Measurements from ENCODE around the gene PUS1. TPM values are rescaled to one million over a fixed set of nuclear protein-coding genes. Genes with fewer than 3 reads are reported as not detected.

PUS1 gene
- total RNA-seq, 1 donor from 2014 or later: 33.7 TPM

DNA sequence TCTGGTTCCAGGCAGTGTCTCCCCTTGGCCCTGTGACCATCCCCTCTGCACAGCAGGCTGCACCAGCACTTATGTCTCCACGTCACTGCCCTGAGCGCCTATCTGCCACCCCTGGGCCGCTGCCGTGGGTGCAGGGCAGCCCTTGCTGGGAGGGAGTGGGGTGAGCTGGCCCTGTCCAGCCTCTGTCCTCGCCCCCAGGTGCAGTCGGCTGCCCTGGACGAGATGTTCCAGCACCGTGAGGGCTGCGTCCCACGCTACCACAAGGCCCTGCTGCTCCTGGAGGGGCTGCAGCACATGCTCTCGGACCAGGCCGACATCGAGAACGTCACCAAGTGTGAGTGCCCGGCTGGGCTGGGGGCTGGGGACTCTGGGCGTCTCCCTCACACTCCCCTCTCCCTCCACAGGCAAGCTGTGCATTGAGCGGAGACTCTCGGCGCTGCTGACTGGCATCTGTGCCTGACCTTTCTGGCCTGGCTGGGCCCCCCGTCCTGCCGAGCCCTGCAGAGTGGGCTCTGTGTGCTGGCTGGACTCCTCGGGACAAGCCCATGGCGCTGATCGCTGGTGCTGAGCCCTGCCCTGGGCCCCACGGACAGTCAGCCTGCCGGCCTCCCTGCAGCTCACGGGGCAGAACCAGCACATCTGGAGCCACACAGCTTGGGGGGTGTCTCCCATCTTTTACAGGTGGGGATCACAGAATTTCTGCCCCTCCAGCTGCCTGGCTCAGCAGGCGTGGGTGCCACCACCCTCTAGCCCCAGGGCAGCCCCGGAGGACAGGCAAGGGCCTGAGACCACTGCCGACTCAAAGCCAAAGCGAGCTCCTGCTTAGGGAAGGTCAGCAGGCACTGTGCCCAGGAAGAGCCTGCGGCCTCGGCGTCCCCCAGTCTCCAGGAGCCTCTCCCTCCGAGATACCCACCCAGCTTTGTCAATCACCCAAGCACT lies 7.9 kb upstream of the PUS1 start:
- peaks cover 2% of the 10 kb centered on the region for H3K9me3 Mint-ChIP-seq (ENCODE audit: unreplicated experiment)
- H3K27me3 ChIP-seq (ENCODE audit: insufficient read depth, low read length): no peaks in the 10 kb centered on the region
- H3K27ac ChIP-seq (ENCODE audit: low read depth, low read length): no peak overlapping the region
- no peak overlapping the region for H3K4me3 Mint-ChIP-seq (ENCODE audit: unreplicated experiment)
- no peaks in the 10 kb centered on the region for H3K4me1 Mint-ChIP-seq (ENCODE audit: low read depth, unreplicated experiment)
- no peaks in the 10 kb centered on the region for H3K9me3 ChIP-seq (ENCODE audit: insufficient read depth, low read depth, low read length)
- DNase-seq (ENCODE audit: low read depth): no peak
- H3K4me2 ChIP-seq (ENCODE audit: low read length): no peak overlapping the region
- H3K79me2 ChIP-seq (ENCODE audit: insufficient read depth, low read length): no peaks in the 10 kb centered on the region
- H3K27me3 Mint-ChIP-seq (ENCODE audit: low read depth, unreplicated experiment): no peaks in the 10 kb centered on the region
- H3K9ac ChIP-seq (ENCODE audit: low read length): no peak overlapping the region
- FAIRE-seq: no peak
- no peaks in the 10 kb centered on the region for H3K36me3 ChIP-seq (ENCODE audit: insufficient read depth, low read length)
- H3K4me3 ChIP-seq (ENCODE audit: insufficient read depth, low read depth, low read length): no peak overlapping the region
- H3K27ac Mint-ChIP-seq (ENCODE audit: unreplicated experiment): no peak overlapping the region
- TF ChIP-seq EZH2 (IDR thresholded peaks at IDR 0.05; ENCODE audit: insufficient read depth, low read length): no peak
- TF ChIP-seq, protein P1, sequence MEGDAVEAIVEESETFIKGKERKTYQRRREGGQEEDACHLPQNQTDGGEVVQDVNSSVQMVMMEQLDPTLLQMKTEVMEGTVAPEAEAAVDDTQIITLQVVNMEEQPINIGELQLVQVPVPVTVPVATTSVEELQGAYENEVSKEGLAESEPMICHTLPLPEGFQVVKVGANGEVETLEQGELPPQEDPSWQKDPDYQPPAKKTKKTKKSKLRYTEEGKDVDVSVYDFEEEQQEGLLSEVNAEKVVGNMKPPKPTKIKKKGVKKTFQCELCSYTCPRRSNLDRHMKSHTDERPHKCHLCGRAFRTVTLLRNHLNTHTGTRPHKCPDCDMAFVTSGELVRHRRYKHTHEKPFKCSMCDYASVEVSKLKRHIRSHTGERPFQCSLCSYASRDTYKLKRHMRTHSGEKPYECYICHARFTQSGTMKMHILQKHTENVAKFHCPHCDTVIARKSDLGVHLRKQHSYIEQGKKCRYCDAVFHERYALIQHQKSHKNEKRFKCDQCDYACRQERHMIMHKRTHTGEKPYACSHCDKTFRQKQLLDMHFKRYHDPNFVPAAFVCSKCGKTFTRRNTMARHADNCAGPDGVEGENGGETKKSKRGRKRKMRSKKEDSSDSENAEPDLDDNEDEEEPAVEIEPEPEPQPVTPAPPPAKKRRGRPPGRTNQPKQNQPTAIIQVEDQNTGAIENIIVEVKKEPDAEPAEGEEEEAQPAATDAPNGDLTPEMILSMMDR (IDR thresholded peaks at IDR 0.05; ENCODE audit: insufficient read depth, low read depth, low read length): no peak
- no peak overlapping the region for H2AFZ ChIP-seq (ENCODE audit: low read depth, low read length)
- peaks cover 6% of the 10 kb centered on the region for H3K36me3 Mint-ChIP-seq (ENCODE audit: low read depth, unreplicated experiment)
- H4K20me1 ChIP-seq (ENCODE audit: insufficient read depth, low read length): peaks cover 6% of the 10 kb centered on the region
- H3K4me1 ChIP-seq (ENCODE audit: insufficient read depth, low read length): no peaks in the 10 kb centered on the region

DNA sequence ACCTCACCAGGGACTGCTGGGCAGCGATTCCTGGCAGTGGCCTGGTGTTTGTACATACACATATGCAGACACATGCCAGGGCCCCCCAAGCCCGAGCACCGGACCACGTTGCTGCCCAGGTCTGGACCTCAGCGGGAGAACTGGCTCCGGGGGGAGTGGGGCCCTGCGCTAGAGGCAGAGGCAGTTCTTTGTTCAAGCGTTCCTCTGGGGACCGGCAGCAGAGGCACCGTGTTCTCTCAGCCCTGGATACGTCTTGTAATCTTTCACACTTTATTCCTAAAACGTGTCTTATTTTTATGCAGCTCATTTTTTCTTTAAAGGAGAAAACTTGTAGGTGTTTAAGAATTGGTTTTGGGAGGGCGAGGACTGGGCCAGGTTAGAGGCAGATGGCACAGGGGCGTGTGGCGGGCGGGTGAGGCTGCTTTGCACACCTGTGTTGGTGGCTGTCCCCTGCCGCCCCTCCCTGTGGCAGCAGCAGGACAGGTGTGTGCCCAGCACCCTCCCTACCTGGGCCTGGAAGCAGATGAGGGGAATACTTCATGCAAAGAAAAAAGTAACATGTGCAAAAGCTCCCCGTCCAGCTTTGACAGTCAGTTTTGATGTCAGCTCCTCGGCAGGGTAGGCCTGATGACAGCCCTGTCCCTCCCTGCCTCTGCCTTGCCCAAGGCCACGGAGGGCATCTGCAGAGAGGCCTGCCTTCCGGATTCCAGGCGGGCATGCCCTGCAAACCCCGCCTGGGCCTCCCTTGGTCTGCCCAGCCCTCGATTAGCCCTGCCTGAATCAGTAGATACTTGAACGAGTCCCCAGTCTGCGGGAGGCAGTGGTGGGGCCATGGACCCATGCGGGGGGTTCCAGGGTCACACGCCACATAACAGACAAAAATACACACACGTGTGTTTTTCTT lies 7.0 kb upstream of the PUS1 start:
- peak overlapping the region; percentile 34 for H3K27ac Mint-ChIP-seq (ENCODE audit: unreplicated experiment)
- Histone ChIP-seq H3K27me3 (ENCODE audit: insufficient read depth, low read length) (no peaks in the 10 kb centered on the region), H3K9ac (ENCODE audit: low read length) (no peak overlapping the region), H3K4me3 (ENCODE audit: insufficient read depth, low read depth, low read length) (no peak overlapping the region), H3K36me3 (ENCODE audit: insufficient read depth, low read length) (no peaks in the 10 kb centered on the region), H3K9me3 (ENCODE audit: insufficient read depth, low read depth, low read length) (no peaks in the 10 kb centered on the region), H3K27ac (ENCODE audit: low read depth, low read length) (no peak overlapping the region), H3K79me2 (ENCODE audit: insufficient read depth, low read length) (no peaks in the 10 kb centered on the region), H3K4me1 (ENCODE audit: insufficient read depth, low read length) (no peaks in the 10 kb centered on the region), H4K20me1 (ENCODE audit: insufficient read depth, low read length) (peaks cover 6% of the 10 kb centered on the region), H2AFZ (ENCODE audit: low read depth, low read length) (no peak overlapping the region), H3K4me2 (ENCODE audit: low read length) (no peak overlapping the region)
- no peak for TF ChIP-seq EZH2 (IDR thresholded peaks at IDR 0.05; ENCODE audit: insufficient read depth, low read length)
- TF ChIP-seq, protein P1 (IDR thresholded peaks at IDR 0.05; ENCODE audit: insufficient read depth, low read depth, low read length): no peak
- H3K36me3 Mint-ChIP-seq (ENCODE audit: low read depth, unreplicated experiment): peaks cover 6% of the 10 kb centered on the region
- H3K4me3 Mint-ChIP-seq (ENCODE audit: unreplicated experiment): no peak overlapping the region
- DNase-seq (ENCODE audit: low read depth) (no peak), FAIRE-seq (no peak)
- peaks cover 2% of the 10 kb centered on the region for H3K9me3 Mint-ChIP-seq (ENCODE audit: unreplicated experiment)
- H3K4me1 Mint-ChIP-seq (ENCODE audit: low read depth, unreplicated experiment): no peaks in the 10 kb centered on the region
- no peaks in the 10 kb centered on the region for H3K27me3 Mint-ChIP-seq (ENCODE audit: low read depth, unreplicated experiment)

Data from astrocyte (in vitro differentiated cells and primary cell).